HG02623 (cell line): ENCODE data around the gene UGT1A10.
"Not testable (repeated sequence)": the region's sequence is repeated elsewhere in the genome, so short reads cannot be mapped to it uniquely, and the experiment has no call there.

Source experiments
- ATAC-seq: cut with Tn5 transposase; IDR thresholded peaks from one replicate; pipeline ENCODE4 v1.9.1; 2021; ENCODE audit warnings: moderate library complexity; ENCODE audit not compliant: unreplicated experiment

Gene UGT1A10

DNA sequence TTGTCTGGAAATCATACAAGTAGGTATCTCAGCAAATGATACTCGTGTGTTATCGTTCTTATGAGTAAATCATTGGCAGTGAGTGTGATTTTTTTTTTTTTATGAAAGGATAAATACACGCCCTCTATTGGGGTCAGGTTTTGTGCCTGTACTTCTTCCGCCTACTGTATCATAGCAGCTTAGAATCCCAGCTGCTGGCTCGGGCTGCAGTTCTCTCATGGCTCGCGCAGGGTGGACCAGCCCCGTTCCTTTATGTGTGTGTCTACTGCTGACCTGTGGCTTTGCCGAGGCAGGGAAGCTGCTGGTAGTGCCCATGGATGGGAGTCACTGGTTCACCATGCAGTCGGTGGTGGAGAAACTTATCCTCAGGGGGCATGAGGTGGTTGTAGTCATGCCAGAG, at the start of gene UGT1A10:
UGT1A10 (plus strand) TSS at position 143 of the 400 bp plus-strand sequence; CDS start at position 218, 75 bp downstream.
- ATAC-seq: not testable (repeated sequence)

- no peak for ATAC-seq
Measured at GRCh38 chr2:233588400-233588799, 47.8 kb upstream of the UGT1A10 start.

GRCh38 chr2:233592706-233593105, 43.5 kb upstream of the UGT1A10 start:
- ATAC-seq: not testable (repeated sequence)

DNA sequence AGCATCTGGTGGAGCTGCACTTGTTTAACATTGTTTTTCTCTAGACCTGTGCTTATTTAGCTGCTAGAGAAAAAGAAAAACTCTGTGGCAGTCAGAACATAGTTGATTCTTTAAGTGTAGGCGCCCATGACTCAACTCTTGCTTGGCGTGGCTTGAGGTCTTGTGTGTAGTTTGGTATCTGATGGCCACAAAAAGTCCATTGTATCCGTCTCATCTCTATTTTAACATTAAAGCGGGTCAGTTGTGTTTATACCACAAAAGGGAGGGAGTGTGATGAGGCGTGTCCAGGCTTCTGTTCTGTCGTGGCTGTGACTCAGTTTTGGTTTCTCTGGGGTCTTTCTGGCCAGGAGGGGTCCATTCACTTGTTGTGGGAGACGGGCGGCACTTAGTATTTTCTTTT, 43.0 kb upstream of the UGT1A10 start:
- peak; percentile 50 for ATAC-seq

- ATAC-seq: no peak
Measured at GRCh38 chr2:233597522-233597921, 38.7 kb upstream of the UGT1A10 start.

DNA sequence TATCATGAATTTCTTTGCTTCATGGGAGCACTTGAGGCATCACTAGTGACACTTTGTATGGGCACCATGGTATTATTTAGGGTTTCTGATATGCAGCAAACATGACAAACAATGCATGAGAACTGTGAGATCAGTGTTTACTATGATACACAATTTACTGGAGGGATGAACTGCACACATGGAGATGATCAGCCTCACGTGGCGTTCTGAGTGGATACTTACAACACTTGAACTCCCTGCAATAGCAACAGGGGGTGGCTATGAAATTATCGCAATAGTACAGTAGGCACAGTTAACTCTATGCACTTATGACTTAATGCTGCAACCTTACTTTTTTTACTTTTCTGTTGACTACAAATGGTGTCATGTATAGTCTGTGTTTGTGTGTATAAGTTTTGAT, 37.3 kb upstream of the UGT1A10 start:
- no peak for ATAC-seq

DNA sequence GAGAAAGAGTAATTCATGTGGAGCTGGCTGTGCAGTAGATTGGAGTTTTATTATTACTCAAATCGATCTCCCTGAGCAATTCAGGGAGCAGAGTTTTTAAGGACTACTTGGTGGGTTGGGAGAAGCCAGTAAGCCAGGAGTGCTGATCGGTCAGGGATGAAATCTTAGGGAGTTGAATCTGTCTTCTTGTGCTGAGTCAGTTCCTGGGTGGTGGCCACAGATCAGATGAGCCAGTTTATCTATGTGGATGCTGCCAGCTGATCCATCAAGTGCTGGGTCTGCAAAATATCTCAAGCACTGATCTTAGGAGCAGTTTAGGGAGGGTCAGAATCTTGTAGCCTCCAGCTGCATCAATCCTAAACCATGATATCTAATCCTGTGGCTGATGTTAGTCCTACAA, 35.9 kb upstream of the UGT1A10 start:
- no peak for ATAC-seq

- no peak for ATAC-seq
Measured at GRCh38 chr2:233602076-233602475, 34.2 kb upstream of the UGT1A10 start.

DNA sequence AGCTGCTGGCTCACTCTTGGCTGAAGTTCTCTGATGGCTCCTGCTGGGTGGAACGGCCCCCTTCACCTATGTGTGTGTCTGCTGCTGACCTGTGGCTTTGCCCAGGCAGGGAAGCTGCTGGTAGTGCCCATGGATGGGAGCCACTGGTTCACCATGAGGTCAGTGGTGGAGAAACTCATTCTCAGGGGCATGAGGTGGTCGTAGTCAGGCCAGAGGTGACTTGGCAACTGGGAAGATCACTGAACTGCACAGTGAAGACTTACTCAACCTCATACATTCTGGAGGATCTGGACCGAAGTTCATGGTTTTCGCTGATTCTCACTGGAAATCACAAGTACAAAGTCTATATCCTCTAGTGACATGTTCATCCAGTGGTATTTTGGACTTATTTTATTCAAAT, 32.7 kb upstream of the UGT1A10 start:
- no peak for ATAC-seq

DNA sequence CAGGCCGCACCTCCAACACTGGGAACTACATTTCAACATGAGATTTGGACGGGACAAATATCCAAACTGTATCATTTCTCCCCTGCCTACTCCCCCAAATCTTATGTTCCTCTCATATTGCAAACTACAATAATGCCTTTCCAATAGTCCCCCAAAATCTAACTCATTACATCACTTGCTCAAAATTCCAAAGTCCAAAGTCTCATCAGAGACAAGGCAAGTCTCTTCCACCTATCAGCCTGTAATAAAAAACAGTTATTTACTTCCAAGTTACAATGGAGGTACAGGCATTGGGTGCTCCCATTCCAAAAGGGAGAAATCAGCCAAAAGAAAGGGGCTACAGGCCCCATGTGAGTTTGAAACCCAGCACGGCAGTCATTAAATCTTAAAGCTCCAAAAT, 31.4 kb upstream of the UGT1A10 start:
- ATAC-seq: no peak

DNA sequence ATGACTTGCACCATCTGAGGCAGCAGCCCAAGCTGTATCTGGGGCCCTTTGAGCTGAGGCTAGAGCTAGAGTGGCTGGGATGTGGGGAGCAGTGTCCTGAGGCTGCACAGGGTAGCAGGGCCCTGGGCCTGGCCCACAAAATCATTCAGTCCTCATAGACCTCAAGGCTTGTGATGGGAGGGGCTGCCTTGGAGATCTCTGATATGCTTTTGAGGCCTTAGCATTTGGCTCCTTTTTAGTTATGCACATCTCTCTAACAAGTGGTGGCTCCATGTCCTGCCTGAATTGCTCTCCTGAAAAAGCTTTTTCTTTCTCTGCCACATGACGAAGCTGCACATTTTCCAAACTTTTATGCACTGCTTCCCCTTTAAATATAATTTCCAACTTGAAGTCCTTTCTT, 30.6 kb upstream of the UGT1A10 start:
- ATAC-seq: no peak

DNA sequence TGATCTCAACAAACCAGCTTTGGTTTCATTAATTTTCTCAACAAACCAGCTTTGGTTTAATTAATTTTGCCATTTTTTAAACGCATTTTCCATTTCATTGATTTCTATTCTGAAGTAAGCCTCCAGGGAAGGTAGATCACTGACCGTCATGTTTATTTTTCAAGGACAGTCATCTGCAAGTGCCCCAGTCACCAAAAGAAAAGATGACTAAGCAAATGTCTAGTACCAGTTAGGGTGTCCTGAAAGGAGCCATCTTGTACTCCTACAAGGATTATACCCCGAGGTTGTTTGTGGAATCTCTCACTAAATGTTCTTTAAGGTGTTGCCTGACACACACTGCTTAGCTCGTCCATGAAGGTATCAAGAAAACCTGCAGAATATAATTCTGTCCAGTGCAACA, 25.0 kb upstream of the UGT1A10 start:
- ATAC-seq: no peak

GRCh38 chr2:233617476-233617875, 18.8 kb upstream of the UGT1A10 start, which contains the start of gene UGT1A8:
TSS of gene UGT1A8 (plus strand) at chr2:233617633. CDS start at chr2:233617708, 75 bp downstream.
- ATAC-seq: not testable (repeated sequence)

DNA sequence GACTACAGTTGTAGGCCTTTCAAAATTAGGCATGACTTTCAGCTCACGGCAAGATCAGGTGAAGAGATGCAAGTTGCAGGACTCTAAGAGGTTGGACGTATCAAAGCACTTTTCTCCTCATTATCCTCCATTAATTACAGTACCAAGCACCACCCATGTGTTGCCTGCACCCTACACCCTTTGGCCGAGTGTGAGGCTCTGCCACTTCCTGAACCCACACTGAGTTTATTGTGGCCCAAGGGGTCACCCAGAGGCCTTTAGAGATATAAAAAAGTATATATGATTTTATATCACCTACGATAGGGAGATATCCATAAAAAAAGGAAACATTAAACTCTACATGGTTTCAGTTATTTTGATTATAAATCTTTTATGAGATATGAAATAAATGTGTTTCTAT, 16.0 kb upstream of the UGT1A10 start:
- ATAC-seq: no peak

GRCh38 chr2:233621863-233622262, 14.4 kb upstream of the UGT1A10 start:
- ATAC-seq: not testable (repeated sequence)

DNA sequence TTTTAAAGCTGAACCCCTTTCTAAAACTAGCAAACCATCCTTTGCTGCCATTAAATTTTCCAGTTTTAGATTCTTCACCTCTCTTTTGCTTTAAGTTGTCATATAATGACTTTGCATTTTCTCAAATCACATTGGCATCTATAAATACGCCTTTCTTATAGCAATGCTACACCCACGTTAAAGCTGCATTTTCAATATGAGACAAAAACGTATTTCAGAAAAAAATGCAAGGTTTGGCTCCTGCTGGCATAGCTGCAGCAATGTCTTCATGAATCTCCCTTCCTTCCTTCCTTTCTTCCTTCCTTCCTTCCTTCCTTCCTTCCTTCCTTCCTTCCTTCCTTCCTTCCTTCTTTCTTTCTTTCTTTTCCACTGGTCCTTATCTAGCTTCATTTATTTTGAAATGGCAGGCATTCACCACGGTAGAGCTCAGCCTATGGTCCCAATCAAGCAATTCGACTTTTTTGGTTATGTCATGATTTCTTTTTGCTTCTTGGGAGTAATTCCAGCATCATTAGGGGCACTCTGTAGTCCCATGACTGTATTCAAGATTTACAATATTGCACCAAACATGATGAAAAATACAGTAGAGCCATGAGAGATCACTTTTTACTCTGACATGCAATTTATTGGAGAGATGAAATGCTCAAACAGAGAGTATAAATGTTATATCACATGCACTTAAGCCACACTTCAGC, 8.8 kb upstream of the UGT1A10 start:
- ATAC-seq: no peak

GRCh38 chr2:233638836-233639235, 2.6 kb downstream of the UGT1A10 start:
- ATAC-seq: no peak

- no peak for ATAC-seq
Measured at GRCh38 chr2:233639860-233640259, 3.6 kb downstream of the UGT1A10 start.

DNA sequence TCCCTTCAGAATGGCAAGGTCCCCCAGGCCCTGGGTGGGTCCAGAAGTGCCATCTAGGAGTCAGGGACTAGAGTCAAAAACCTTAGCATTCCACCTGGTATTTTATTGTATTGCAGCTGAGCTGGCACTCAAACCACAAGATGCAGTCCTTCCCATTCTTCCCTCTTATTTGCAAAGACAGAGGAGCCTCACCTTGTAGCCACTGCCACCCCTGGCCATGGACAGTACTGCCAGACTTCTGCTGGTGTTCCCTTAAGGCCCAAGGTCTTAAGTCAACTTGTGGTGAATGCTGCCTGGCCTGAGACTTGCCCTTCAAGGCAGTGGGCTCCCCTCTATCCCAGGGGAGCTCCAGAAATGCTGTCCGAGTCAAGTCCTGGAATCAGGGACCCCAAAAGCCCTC, 6.9 kb downstream of the UGT1A10 start:
- ATAC-seq: no peak

GRCh38 chr2:233646033-233646432, 9.8 kb downstream of the UGT1A10 start:
- ATAC-seq: not testable (repeated sequence)

- ATAC-seq: no peak
Measured at GRCh38 chr2:233650981-233651380, 14.7 kb downstream of the UGT1A10 start.

- ATAC-seq: no peak
Measured at GRCh38 chr2:233651430-233651829, 15.2 kb downstream of the UGT1A10 start.

- no peak for ATAC-seq
Measured at GRCh38 chr2:233654501-233654900, 18.3 kb downstream of the UGT1A10 start.
